SU-DHL-6 (cell line): ENCODE results near the gene OSM.

Experiments
- H2AFZ ChIP-seq: fragments of 200-600 bp; sonication (generic); 2 replicates; pipeline ENCODE4 v1.6.1; 2014; ENCODE audit warnings: low read depth, mild to moderate bottlenecking, moderate library complexity, mixed read lengths, antibody characterized with exemption, low read length; ENCODE audit not compliant: severe bottlenecking
- H3F3A ChIP-seq: fragments of 200-600 bp; shearing (Covaris generic); 2 replicates; pipeline ENCODE4 v1.6.0; 2016; ENCODE audit warnings: antibody characterized with exemption, mild to moderate bottlenecking; ENCODE audit not compliant: insufficient read depth
- H3K27ac ChIP-seq: fragments of 200-600 bp; sonication (generic); 2 replicates; pipeline ENCODE4 v1.5.1; 2016; ENCODE audit warnings: low read depth, mild to moderate bottlenecking, low read length, moderate library complexity, mixed read lengths
- H3K27me3 ChIP-seq: fragments of 200-600 bp; sonication (generic), shearing (Covaris generic); 2 replicates; pipeline ENCODE4 v1.6.0; 2014; ENCODE audit warnings: mild to moderate bottlenecking, low read length
- H3K36me3 ChIP-seq: fragments of 200-600 bp; sonication (generic); 2 replicates; pipeline ENCODE4 v1.6.1; 2014; ENCODE audit warnings: mild to moderate bottlenecking, low read length, mixed read lengths
- H3K4me2 ChIP-seq: fragments of 300-600, 200-600 bp; shearing (Covaris generic), sonication (generic); 2 replicates; pipeline ENCODE4 v1.6.0; 2014; ENCODE audit warnings: low read length, low read depth, mild to moderate bottlenecking; ENCODE audit not compliant: poor library complexity, severe bottlenecking
- H3K4me3 ChIP-seq: fragments of 200-600 bp; sonication (generic); 2 replicates; pipeline ENCODE4 v1.5.1; 2014; ENCODE audit warnings: antibody characterized with exemption, low read length, mild to moderate bottlenecking, mixed read lengths; ENCODE audit not compliant: insufficient read depth, poor library complexity, severe bottlenecking
- H3K79me2 ChIP-seq: fragments of 200-600 bp; sonication (generic); 2 replicates; pipeline ENCODE4 v1.6.1; 2014; ENCODE audit warnings: mild to moderate bottlenecking, low read length, moderate library complexity; ENCODE audit not compliant: insufficient read depth
- H3K9ac ChIP-seq: fragments of 200-600 bp; sonication (generic); 2 replicates; pipeline ENCODE4 v1.7.0; 2014; ENCODE audit warnings: mild to moderate bottlenecking, low read length
- H3K9me2 ChIP-seq: fragments of 200-600 bp; sonication (generic); replicated peaks from 2 replicates; pipeline ENCODE4 v1.6.1; 2014; ENCODE audit warnings: low read length; ENCODE audit not compliant: insufficient read depth
- H3K9me3 ChIP-seq: fragments of 200-600 bp; sonication (generic); 2 replicates; pipeline ENCODE4 v1.6.1; 2014; ENCODE audit warnings: low read length, mixed read lengths; ENCODE audit not compliant: insufficient read depth
- H4K20me1 ChIP-seq: fragments of 200-600 bp; sonication (generic); 2 replicates; pipeline ENCODE4 v1.6.1; 2014; ENCODE audit warnings: low read depth, mild to moderate bottlenecking, antibody characterized with exemption, low read length, moderate library complexity, mixed read lengths
- CTCF ChIP-seq: fragments of 200-600 bp; sonication (generic); IDR thresholded peaks from one replicate; pipeline ENCODE4 v1.5.1; 2017; ENCODE audit warnings: antibody characterized with exemption, mild to moderate bottlenecking, low read length, moderate library complexity; ENCODE audit not compliant: insufficient read depth, poor library complexity, severe bottlenecking
- EZH2phosphoT487 ChIP-seq: fragments of 200-600 bp; sonication (generic), shearing (Covaris generic); conservative IDR thresholded peaks from 2 replicates; pipeline ENCODE4 v1.6.1; 2018; ENCODE audit warnings: mild to moderate bottlenecking, antibody characterized with exemption, low read length, moderate library complexity, mixed read lengths

The OSM gene

GRCh38 chr22:30253205-30253852, 13.3 kb downstream of the OSM start:
- H3K4me3 ChIP-seq, result no peak overlapping the region
- TF ChIP-seq EZH2phosphoT487, result no peak
- TF ChIP-seq CTCF, result no peak
- H3K9me2 ChIP-seq, result no peaks in the 10 kb centered on the region
- H3K9ac ChIP-seq, result no peak overlapping the region
- H4K20me1 ChIP-seq, result no peaks in the 10 kb centered on the region
- no peak overlapping the region for H2AFZ ChIP-seq
- no peaks in the 10 kb centered on the region for H3K36me3 ChIP-seq
- H3K27ac ChIP-seq, result no peak overlapping the region
- no peak overlapping the region for H3K4me2 ChIP-seq
- no peaks in the 10 kb centered on the region; the same call in 1 of the 2 replicates for H3K27me3 ChIP-seq
- no peaks in the 10 kb centered on the region for H3K79me2 ChIP-seq
- H3K9me3 ChIP-seq, result no peaks in the 10 kb centered on the region
- no peaks in the 10 kb centered on the region for H3F3A ChIP-seq

- Histone ChIP-seq H3K4me3 (no peak overlapping the region), H3K79me2 (no peaks in the 10 kb centered on the region), H3K27ac (no peak overlapping the region), H3K9me3 (no peaks in the 10 kb centered on the region), H4K20me1 (no peaks in the 10 kb centered on the region), H3K36me3 (no peaks in the 10 kb centered on the region), H3K27me3 (no peaks in the 10 kb centered on the region; the same call in 1 of the 2 replicates), H3K4me2 (no peak overlapping the region), H3F3A (no peaks in the 10 kb centered on the region), H3K9ac (no peak overlapping the region), H3K9me2 (no peaks in the 10 kb centered on the region), H2AFZ (no peak overlapping the region)
- TF ChIP-seq EZH2phosphoT487, result no peak
- TF ChIP-seq CTCF, result no peak
These were observed 14.0 kb downstream of the OSM start for GRCh38 chr22:30252411-30253204.

GRCh38 chr22:30251711-30252110, 14.9 kb downstream of the OSM start:
- Histone ChIP-seq H3K9ac (no peak overlapping the region), H3K27ac (no peak overlapping the region), H3K79me2 (no peaks in the 10 kb centered on the region), H2AFZ (no peak overlapping the region), H4K20me1 (no peaks in the 10 kb centered on the region), H3K9me2 (no peaks in the 10 kb centered on the region), H3K27me3 (no peaks in the 10 kb centered on the region; the same call in 1 of the 2 replicates), H3F3A (no peaks in the 10 kb centered on the region), H3K4me2 (no peak overlapping the region), H3K36me3 (no peaks in the 10 kb centered on the region), H3K9me3 (no peaks in the 10 kb centered on the region), H3K4me3 (no peak overlapping the region)
- TF ChIP-seq CTCF, result no peak
- no peak for TF ChIP-seq EZH2phosphoT487
